ENCODE results near the gene RYR2. TPM values are rescaled to one million over a fixed set of nuclear protein-coding genes. Genes with fewer than 3 reads are reported as not detected.

The RYR2 gene
- total and polyA plus RNA-seq, 9 of the 15 experiments (the other 6 are each of a cell fraction or from before 2014, with no cell fraction given): 0.03 to 0.42 (median 0.14) TPM

GRCh38 chr1:237033804-237034203 is 8.2 kb upstream of the RYR2 start (continued):
- TF ChIP-seq BCLAF1 (IDR thresholded peaks at IDR 0.05; ENCODE audit: borderline replicate concordance in 1 of 2, control insufficient read depth in 1 of 2, low read depth in 2 of 2, low read length in 1 of 2) (no peak), TRIM24 (IDR thresholded peaks at IDR 0.05) (no peak), ZNF280A (IDR thresholded peaks at IDR 0.05; ENCODE audit: low read depth, partially characterized antibody) (no peak), CBX8 (IDR thresholded peaks at IDR 0.05; ENCODE audit: borderline replicate concordance, extremely low read depth, low read depth, low read length, poor library complexity, severe bottlenecking) (no peak), KLF10 (CRISPR knock-in tag; IDR thresholded peaks at IDR 0.05) (no peak)

- intact Hi-C loops (cut with micrococcal nuclease): no loop called here
- in situ Hi-C loops (cut with MboI): no loop called here
- Histone ChIP-seq H3K79me2 (ENCODE audit: control insufficient read depth, insufficient read depth, low read length) (no peaks in the 10 kb centered on the region), H2AFZ (ENCODE audit: low read depth, low read length) (no peak overlapping the region), H3K9me1 (ENCODE audit: control insufficient read depth, insufficient read depth, low read length) (no peaks in the 10 kb centered on the region), H3K9ac (ENCODE audit: insufficient read depth in 1 of 2, low read depth in 2 of 2, low read length in 2 of 2) (no peak overlapping the region), H3K27me3 (ENCODE audit: control insufficient read depth in 2 of 2, insufficient read depth in 2 of 2, low read length in 2 of 2) (no peaks in the 10 kb centered on the region), H3K4me3 (no peak overlapping the region), H4K20me1 (replicated peaks; ENCODE audit: control insufficient read depth, insufficient read depth, low read length) (no peaks in the 10 kb centered on the region), H3K4me2 (ENCODE audit: insufficient read depth, low read length) (no peak overlapping the region), H3K9me3 (replicated peaks; ENCODE audit: control insufficient read depth, insufficient read depth, low read depth, low read length) (no peaks in the 10 kb centered on the region), H3K27ac (ENCODE audit: extremely low read depth, low read depth, low read length) (no peak overlapping the region), H3K4me1 (replicated peaks in 1 of 2; ENCODE audit: control insufficient read depth in 2 of 2, insufficient read depth in 2 of 2, low read length in 2 of 2) (no peaks in the 10 kb centered on the region), H3K36me3 (ENCODE audit: control insufficient read depth, insufficient read depth, low read length) (no peaks in the 10 kb centered on the region)
- TF ChIP-seq FOXJ2 (tag; IDR thresholded peaks at IDR 0.05): no peak
- peak; percentile 76 for TF ChIP-seq ZNF512 (tag; IDR thresholded peaks at IDR 0.05)
- CTCF ChIA-PET (ENCODE audit: low intra/inter-chr PET ratio): no interaction called here
- ATAC-seq: no peak
- POLR2A ChIA-PET: no interaction called here
- DNase-seq (ENCODE audit: extremely low read depth in 1 of 4, low spot score in 3 of 4): no peak
- WGBS (ENCODE audit: insufficient coverage, low coverage, missing lambda C conversion rate): 0% methylated on average over 1 of the region's 1 CpG
- FAIRE-seq: no peak
- no TSS peak for BruUV-seq (replicated peaks)
Observed at GRCh38 chr1:237035759-237036158, 6.2 kb upstream of the RYR2 start.
